HG02571 (cell line): ENCODE results near the gene CRYGD.
"Not testable (repeated sequence)": the region's sequence is repeated elsewhere in the genome, so short reads cannot be mapped to it uniquely, and the experiment has no call there.

Experiments
- ATAC-seq: cut with Tn5 transposase; IDR thresholded peaks from one replicate; pipeline ENCODE4 v1.9.1; 2021; ENCODE audit warnings: mild to moderate bottlenecking, moderate library complexity; ENCODE audit not compliant: unreplicated experiment

Gene CRYGD

DNA sequence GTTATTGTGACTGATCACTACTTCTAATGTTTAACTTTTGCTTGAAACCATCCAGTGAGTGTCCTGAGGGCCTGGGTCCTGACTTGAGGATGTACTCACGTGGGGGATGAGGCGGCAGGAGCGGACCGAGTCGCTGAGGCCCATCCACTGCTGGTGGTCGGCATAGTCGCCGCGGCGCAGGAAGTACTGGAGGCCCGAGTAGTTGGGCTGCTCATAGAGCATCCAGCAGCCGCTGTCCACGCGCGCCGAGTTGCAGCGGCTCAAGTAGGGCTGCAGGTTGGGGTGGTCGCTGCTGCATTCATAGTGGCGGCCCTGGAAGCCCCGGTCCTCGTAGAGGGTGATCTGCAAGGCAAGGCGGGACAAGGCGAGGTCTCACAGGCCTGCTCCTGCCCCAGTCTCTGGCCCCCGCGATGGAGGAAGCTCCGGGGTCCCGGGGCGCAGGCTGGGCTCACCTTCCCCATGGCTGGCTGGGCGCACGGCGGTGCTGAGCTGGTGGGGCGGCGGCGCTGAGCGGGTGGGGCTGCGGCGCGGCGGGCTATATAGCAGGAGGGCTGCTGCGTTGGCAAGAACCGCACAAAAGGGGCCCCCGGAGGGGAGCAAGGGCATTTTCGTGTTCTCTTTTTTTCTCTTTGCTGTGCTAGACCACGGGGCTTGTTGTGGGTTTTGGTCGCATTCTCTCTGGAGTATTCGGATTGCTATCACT is at the start of gene CRYGD:
Gene CRYGD (minus strand): TSS at position 512 of the 703 bp plus-strand sequence. CDS start 51 bp downstream, at position 461.
- not testable (repeated sequence) for ATAC-seq

DNA sequence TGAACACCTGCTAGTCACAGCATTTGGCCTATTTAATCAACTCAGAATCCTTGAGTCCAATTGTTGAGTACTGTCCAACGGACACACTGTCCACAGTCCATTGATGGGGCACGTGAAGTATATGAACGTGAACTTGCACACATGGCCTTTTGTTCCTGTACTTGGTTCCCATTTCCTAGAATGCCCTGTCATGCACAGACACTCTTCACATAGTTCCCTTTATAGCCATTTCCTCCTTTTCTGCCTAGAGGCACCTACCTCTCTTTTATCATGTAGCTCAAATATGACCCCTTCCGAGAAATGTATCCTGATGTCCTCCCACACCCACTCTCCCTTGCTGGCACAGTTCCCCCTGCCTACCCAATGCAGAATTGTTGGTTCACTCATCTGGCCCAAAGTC is 47.8 kb upstream of the CRYGD start:
- ATAC-seq, result no peak

DNA sequence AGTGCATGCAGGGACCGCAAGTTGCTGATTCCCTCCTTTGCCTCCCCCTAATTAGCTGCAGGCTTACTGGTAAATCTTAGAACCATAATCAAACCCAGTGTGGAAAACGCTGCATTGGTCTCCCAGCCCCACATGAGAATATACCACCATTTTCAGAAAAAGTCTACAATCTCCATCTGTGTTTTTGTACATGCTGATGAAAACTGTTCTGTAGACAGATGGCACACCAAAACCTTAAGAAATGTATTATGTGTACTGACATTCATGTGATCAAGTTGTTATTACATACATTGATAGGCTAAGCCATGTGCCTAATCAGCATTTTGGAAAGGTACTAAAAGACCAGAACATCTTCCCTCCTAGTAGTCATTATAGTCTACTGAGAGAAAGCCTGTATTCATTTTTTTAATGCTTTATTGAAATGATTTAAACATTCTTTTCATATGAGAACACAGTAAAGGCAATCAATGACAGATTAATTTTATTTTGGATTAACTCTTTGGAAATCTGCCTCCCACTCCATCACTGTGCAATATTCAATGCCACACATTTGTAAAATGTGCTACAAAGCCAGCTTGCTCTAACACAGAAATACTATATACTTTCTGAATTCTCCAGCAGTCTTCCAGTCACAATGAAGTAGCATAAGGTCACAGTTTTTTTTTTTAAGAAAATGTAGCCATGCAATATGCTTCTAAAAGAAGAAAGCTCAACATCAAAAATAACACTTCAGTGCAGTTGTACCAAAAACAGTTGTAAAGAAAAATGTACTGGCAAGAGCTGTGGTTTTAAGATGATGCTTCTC is 40.8 kb upstream of the CRYGD start:
- ATAC-seq, result no peak

DNA sequence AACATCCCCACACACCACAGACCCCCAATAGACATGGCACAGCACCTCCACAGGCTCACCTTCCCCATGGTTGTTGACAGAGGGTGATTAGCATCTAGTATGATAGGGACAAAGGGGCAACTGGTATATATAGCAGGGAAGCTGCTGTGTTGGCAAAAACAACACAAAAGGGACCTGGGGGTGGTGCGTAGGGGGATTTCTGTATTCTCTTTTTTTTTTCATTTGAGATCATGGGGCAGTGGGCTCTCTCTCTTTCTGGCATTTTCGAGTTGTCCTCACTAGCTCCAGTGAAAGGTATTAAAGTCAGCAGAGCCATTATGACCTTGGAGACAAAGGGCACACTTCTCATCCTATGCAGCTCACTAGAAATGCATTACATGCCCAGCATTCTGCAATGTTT is 39.2 kb upstream of the CRYGD start, which contains the start of gene CRYGA:
Gene CRYGA (minus strand): TSS at position 101 of the 400 bp plus-strand sequence. CDS start 33 bp downstream, at position 68.
- no peak for ATAC-seq

DNA sequence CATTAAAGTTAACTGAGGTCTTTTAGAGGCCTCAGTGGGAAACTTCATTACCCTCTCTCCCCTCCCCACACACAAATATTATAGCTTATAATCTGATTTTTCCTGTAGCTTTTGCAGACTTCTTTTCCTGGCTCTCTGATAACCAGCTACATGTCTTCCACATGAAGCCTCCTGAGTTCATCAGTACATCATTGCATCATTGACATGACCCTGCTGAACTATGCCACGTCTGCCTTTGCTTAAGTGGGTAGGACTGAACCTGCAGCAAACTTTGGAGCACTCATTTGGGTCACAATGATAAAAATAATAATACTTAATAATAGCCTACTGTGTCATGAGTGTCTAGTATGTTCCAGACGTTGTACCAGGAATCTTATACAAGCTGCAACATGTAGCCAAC is 32.1 kb upstream of the CRYGD start:
- ATAC-seq, result no peak

DNA sequence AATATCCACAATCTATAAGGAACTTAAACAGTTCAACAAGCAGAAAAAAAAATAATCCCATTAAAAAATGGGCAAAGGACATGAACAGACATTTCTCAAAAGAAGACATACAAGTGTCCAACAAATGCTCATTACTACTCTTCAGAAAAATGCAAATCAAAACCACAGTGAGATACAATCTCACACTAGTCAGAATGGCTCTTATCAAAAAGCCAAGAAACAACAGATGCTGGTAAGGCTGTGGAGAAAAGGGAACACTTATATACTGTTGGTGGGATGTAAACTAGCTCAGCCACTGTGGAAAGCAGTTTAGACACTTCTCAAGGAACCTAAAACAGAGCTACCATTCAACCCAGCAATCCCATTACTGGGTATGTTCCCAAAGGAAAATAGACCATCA is 28.8 kb upstream of the CRYGD start:
- no peak for ATAC-seq

DNA sequence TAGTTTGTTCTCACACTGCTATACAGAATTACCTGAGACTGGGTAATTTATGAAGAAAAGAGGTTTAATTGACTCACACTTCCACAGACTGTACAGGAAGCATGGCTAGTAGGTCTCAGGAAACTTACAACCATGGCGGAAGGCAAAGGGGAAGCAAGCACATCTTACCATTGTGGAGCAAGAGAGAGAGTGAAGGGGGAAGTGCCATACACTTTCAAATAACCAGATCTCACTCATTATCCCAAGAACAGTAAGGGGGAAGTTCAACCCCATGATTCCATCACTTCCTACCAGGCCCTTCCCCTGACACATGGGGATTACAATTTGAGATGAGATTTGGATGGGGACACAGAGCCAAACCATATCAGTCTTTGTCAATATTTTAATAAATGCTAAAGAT is 26.6 kb upstream of the CRYGD start:
- ATAC-seq, result no peak

DNA sequence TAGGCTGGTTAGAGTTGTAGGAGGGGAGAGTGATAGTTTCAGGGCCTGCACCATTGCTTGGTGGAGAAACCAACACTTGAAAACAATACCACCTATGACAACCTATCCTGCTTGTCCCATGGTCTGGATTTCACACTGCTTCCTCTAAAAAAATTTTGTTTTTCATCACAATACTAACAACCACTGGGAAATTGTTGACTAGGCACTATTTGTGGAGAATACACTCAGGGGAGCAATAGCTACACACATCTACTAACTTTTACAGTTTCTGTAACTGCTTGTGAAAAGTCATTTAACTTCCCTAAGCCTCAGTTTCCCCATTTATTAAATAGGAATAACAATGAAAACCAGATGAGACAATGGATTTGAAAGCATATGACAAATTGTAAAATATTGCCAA is 25.8 kb upstream of the CRYGD start:
- ATAC-seq, result no peak

DNA sequence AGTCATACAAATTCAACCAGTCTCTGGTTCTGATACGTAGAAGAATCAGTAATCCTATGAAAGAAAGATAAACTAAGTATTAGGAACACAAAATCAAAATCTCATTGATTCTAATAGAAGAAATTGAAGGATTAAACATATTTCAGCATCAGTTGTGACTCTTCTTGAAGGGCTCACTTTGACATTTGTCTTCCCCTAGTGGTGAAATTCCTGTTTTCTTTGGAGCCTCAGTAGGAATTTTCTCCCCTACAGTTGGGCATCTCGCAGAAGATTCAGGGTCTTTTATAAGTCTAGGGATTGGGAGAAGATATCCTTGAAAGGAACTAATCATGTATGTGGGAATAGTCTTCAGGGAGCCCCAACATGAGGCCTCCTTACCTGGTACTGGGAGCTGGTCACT is 24.5 kb upstream of the CRYGD start:
- ATAC-seq, result no peak

DNA sequence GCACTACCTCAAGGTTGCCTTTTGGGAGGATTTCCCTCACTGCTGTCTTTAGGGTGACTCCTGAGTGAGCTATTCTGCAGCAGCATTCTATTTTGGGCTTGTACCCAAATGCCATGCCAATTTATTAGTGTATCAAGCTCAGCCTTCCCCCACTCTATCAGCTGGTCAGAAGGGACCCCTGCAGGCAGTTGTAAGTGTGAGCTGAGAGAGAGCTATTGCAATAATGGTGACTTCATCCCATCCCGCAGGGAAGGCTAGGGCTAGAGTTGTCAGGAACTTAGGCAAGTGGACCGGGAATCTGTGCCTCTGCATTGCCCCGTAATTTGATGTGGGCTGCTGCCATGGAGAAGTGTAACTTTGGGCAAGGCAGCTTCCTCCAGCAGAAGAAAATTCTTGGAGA is 23.4 kb upstream of the CRYGD start:
- no peak for ATAC-seq

DNA sequence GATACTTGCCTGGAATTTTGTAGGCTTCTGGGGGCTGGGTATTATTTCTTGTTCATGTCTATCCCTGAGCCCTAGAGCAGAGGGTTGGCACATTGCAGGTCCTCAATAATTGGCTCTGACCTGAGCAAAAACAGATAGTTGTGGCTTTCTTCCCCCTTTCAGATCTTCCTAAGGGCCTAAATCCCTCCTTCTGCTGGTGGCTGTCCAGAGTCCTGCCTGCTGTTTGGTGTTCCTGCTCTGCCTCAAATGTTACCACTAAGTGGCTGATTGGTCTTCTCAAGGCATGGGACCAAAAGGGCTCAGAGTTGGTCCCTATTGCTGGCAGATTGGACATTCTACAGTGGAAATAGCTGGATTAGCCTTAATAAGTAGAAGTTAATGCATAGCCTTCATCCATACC is 22.7 kb upstream of the CRYGD start:
- no peak for ATAC-seq

DNA sequence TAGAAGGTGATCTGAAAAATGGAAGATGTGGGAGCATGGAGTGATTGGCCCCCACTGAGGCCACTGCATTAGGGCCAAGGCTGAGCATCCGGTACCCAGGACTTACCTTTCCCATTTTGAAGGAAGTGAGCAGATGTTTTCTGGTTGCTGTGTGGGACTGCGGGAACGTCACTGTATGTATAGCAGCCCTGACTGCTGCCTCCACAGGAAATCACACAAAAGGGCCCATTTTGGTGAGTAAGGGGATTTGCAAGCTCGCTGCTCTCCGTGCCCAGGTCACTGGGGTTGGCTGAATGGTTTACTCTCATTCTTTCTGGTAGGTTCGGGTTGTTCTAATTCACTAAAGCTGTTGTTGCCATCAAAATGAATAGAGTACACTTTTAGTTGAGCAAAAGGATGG is 21.7 kb upstream of the CRYGD start, which contains the start of gene CRYGB:
Gene CRYGB (minus strand): TSS at position 153 of the 400 bp plus-strand sequence. CDS start 38 bp downstream, at position 115.
- ATAC-seq, result no peak

DNA sequence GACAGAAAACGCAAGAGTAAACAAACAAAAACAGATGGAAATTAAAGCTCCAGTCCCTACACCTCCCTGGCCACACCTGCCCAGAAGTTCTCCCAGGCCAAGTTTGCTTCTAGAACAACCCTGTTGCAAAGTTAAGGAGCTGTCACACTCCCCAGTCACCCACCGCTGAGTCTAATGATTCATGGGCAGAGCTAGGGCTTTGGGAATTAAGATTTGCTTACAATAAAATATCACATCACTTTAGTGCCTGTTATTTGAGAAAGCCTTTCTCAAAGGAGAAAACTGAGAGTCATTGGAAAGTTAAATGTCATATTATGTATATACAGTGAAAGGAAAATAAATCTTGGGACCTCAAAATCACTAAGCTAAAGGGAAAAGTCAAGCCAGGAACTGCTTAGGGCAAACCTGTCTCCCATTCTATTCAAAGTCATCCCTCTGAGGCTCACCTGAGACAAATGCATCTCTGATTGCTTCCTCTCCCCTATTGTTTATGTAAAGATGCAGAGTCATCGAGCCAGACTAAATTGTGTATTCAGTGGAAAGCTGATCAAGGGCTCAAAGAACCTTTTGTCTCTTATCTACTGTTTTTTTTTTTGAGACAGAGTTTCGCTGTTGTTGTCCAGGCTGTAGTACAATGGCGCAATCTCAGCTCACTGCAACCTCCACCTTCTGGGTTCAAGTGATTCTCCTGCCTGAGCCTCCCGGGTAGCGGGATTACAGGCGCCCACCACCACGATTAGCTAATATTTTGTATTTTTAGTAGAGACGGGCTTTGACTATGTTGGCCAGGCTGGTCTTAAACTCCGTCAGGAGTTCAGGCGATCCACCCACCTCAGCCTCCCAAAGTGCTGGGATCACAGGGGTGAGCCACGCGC is 18.8 kb upstream of the CRYGD start:
- no peak for ATAC-seq

DNA sequence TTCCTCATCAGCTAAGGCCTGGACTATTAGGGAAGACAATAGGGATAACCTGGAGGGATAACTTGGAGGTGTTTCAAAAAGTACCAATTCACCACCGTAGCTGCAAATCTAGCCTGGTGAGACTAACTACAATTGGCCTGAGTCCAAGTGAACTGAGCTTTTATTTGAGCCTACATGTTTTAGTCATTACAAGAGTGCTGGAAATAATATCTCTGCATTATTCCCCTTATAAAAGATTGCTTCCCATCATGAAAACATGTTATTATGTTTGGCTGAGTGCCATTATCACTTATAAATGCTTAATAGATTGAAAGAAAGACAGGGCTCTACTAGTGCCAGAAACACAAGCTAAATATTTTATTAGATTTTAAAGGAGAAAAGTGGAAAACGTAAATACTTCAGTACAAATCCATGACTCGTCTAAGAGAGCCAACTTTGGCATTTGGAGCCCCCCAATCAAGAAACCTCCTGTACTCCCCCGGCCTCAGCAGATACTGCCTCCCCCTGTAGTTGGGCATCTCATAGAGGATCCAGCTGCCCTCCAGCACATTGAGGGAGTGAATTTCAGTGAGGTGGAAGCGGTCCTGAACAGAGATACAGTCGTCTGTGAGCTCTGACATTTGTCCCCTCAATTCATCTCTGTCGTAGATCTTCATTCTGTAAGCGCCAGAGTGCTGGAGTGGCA is 18.1 kb upstream of the CRYGD start:
- no peak for ATAC-seq

DNA sequence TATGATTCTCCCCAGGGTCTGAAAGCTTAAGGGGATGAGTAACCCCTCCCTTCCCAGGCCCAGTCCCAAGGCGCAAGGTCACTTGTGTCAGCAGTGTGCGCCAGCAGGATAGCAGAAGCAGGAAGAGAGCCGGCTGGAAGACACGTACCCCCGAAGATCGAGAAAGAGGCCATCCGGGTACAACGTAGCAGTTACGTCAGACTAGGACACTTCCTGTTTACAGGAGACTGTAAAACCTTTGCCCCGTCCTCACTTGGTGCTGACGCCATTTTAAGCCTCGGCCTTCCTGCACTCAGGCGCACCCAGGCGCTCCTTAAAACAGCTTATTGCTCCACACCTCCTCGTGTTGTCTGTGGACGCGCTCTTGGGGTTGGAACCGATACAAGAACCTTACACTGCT is 15.1 kb upstream of the CRYGD start:
- no peak for ATAC-seq

DNA sequence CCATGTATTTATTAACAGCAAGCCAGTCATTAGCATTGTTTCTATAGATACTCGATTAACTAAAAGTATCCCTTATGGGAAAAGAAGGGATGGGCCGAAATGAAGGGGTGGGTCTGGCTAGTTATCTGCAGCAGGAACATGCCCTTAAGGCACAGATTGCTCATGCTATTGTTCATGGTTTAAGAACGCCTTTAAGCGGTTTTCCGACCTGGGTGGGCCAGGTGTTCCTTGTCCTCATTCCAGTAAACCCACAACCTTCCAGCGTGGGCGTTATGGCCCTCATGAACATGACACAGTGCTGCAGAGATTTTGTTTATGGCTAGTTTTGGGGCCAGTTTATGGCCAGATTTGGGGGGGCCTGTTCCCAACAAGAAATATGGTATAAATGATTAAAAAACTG is 14.0 kb upstream of the CRYGD start:
- ATAC-seq, result not testable (repeated sequence)

DNA sequence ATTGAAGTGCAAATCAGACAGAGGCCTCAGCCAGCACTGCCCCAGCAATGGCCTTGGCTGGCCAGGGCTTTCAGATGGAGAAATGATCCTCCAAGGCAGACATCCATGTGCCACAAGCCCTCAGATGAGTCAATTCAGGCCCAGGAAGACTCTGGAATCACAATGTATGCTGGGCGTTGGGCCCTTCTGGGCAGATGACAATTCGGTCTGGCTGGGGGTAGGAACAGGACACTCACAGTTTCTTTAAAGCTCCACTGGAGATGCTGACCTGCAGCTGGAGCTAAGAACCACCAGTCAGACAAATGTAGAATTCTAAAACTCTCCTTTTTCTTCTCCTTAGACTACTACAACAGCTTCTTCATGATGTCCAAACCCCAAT is 12.4 kb upstream of the CRYGD start:
- no peak for ATAC-seq

DNA sequence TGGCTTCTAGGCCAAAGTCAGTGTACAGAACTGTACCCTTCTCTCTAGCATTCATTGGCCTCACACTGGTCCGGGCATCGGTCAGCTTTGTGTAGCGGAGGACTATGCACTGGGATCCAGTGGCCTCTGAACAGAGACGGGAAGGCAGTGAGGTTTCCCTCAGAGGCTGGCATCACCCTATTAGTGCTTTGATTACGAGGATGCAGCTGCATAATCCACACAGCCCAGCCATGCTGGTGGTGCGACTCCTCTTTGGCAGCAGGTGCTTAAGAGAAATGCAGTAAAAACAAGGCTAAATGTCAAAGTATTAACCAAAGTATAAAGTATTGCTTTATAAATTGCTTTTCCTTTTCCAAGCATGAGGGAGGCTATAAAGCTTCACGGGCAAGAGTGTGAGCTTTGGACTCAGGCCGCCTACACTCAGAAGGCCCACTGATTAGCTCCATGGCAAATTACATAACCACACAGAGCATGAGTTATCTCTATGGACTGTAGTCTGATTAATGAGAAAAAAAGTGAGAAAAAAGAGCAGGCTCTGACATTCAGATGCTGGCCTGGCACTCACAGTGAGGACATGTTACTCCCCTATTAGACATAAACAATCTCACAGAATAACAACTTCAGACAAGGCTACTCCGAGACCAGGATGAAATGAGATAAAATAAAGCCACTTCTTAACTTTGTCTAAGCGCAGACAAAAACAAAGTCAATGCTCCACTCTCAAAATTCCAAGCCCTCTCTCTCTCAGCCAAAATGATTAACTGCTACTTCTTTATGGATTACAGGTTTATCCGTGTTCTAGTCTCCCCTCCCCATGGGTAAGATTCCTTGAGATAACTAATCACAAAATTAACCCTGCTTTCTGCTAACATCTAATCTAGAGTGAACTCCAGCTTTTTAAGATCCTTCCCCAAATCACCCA is 11.7 kb upstream of the CRYGD start:
- ATAC-seq, result no peak

DNA sequence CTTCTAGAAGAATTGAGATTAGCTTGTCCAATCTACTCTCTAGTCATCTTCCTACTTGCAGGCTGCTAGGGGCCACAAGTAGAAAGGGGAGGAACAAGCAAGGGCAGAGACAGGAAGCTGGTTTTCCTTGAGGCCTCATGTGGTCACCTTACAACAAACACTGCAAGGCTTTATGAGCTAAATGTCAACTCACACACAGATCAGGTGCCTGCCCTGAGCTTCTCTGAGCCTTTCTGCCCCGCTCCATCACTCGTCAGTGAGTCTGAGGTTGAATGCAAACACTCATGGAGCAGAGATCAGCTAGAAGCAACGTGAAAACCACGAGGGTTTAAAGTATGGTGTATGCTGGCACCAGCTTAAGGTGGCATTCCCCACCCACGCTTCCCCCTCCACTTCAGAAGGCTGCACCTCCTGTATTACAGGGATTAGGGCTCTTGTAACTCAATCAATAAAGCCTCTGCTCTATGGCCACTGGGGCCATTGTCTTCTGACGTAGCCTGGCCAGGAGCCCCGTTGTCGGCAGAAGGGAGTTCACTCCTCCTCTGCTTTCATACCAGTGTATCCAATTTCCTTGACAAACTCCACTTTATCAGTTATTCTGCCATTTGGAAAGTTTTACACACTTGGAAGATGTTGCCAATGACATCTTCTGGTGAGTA is 10.7 kb upstream of the CRYGD start:
- ATAC-seq, result no peak
